HepG2 (cell line): ENCODE data around the gene LSM2. TPM values are rescaled to one million over a fixed set of nuclear protein-coding genes. Genes with fewer than 3 reads are reported as not detected.
A peak's percentile ranks its signal among the peaks of the same experiment; 100 is the strongest.

Source experiments
- ARNT2 ChIP-seq: sonication (generic); formaldehyde crosslinking; IDR thresholded peaks from 2 replicates; pipeline ENCODE4 v1.8.0; 2022; ENCODE audit warnings: mild to moderate bottlenecking, low read depth, missing genetic modification reagents, moderate library complexity
- BORCS8-MEF2B ChIP-seq: sonication (generic); formaldehyde crosslinking; IDR thresholded peaks from 2 replicates; pipeline ENCODE4 v1.8.0; 2022; ENCODE audit warnings: mild to moderate bottlenecking, missing genetic modification reagents
- CCAR2 ChIP-seq: fragments of 200-400 bp; formaldehyde crosslinking; optimal IDR thresholded peaks from 2 replicates; pipeline ENCODE3; 2018; ENCODE audit warnings: low read depth, mild to moderate bottlenecking, low read length, moderate library complexity
- HNRNPH1 ChIP-seq: fragments of 200-400 bp; formaldehyde crosslinking; optimal IDR thresholded peaks from 2 replicates; pipeline ENCODE3; 2017; ENCODE audit warnings: mild to moderate bottlenecking, low read depth, low read length
- KAT8 ChIP-seq: IDR thresholded peaks from 2 replicates; pipeline ENCODE4 v1.6.1; 2016; ENCODE audit warnings: missing genetic modification reagents, missing compliant biosample characterization
- MZF1 ChIP-seq: sonication (generic); formaldehyde crosslinking; IDR thresholded peaks from 2 replicates; pipeline ENCODE4 v1.8.1; 2023; ENCODE audit warnings: mild to moderate bottlenecking, missing genetic modification reagents, borderline replicate concordance
- NCOR1 ChIP-seq: fragments of 200-600 bp; sonication (generic); IDR thresholded peaks from 2 replicates; pipeline ENCODE4 v1.7.0; 2017; ENCODE audit warnings: antibody characterized with exemption, low read length, borderline replicate concordance
- NFIB ChIP-seq: sonication (generic); formaldehyde crosslinking; IDR thresholded peaks from 2 replicates; pipeline ENCODE4 v1.9.0; 2021; ENCODE audit warnings: missing genetic modification reagents, mild to moderate bottlenecking, borderline replicate concordance
- RORA ChIP-seq: sonication (generic); formaldehyde crosslinking; IDR thresholded peaks from 2 replicates; pipeline ENCODE4 v1.5.0; 2020; ENCODE audit warnings: mild to moderate bottlenecking, missing genetic modification reagents, moderate library complexity
- SIX1 ChIP-seq: sonication (generic); formaldehyde crosslinking; IDR thresholded peaks from 2 replicates; pipeline ENCODE4 v1.4.0; 2020; ENCODE audit warnings: missing genetic modification reagents, borderline replicate concordance
- SUZ12 ChIP-seq: fragments of 150-350 bp; IDR thresholded peaks from 2 replicates; pipeline ENCODE4 v1.6.1; 2014; ENCODE audit warnings: low read depth, low read length
- TEAD2 ChIP-seq: sonication (generic); formaldehyde crosslinking; IDR thresholded peaks from 2 replicates; pipeline ENCODE4 v1.9.0; 2021; ENCODE audit warnings: missing genetic modification reagents
- THYN1 ChIP-seq: sonication (generic); formaldehyde crosslinking; IDR thresholded peaks from 2 replicates; pipeline ENCODE4 v1.8.1; 2023; ENCODE audit warnings: low read depth, mild to moderate bottlenecking, moderate library complexity, missing genetic modification reagents, borderline replicate concordance
- ZBTB1 ChIP-seq: sonication (generic); formaldehyde crosslinking; IDR thresholded peaks from 2 replicates; pipeline ENCODE4 v1.4.0; 2020; ENCODE audit warnings: missing genetic modification reagents, borderline replicate concordance
- ZFX ChIP-seq: sonication (generic); formaldehyde crosslinking; IDR thresholded peaks from 2 replicates; pipeline ENCODE4 v1.4.0; 2020; ENCODE audit warnings: mild to moderate bottlenecking, low read depth, missing genetic modification reagents, moderate library complexity
- ZNF232 ChIP-seq: sonication (generic); formaldehyde crosslinking; IDR thresholded peaks from 2 replicates; pipeline ENCODE4 v1.4.0; 2020; ENCODE audit warnings: missing genetic modification reagents, borderline replicate concordance
- ZNF335 ChIP-seq: sonication (generic); formaldehyde crosslinking; IDR thresholded peaks from 2 replicates; pipeline ENCODE4 v1.4.0; 2020; ENCODE audit warnings: missing genetic modification reagents
- ZNF607 ChIP-seq: sonication (generic); formaldehyde crosslinking; IDR thresholded peaks from 2 replicates; pipeline ENCODE4 v1.5.1; 2020; ENCODE audit warnings: missing genetic modification reagents, mild to moderate bottlenecking, borderline replicate concordance
- polyA plus RNA-seq, 8 experiments: library from polyadenylated mRNA; depleted of rRNA in 3 of 8; stranded (reverse) in 7 of 8; unstranded in 1 of 8; fragments of >200 nt; fragmentation: Illumina TruSeq in 4 of 8; extraction: Trizol in 4 of 8; gene quantifications; 2 replicates each; pipeline versions ENCODE4 v1.2.1 to v1.2.3, GENCODE V29; 2011 to 2016; ENCODE audit warnings: low read depth in 4 of 8, missing spikeins in 1 of 8, mixed read lengths in 1 of 8; ENCODE audit not compliant: insufficient read depth in 1 of 8
- total RNA-seq, 5 experiments: library from RNA; depleted of rRNA; stranded (reverse); fragments of >200 nt; fragmentation: Illumina TruSeq; extraction: Trizol; gene quantifications; 2 replicates each; pipeline ENCODE4 v1.2.3, GENCODE V29; 2016; ENCODE audit warnings: low read depth in 1 of 5
- TF ChIP-seq, protein P1 (sequence below): IDR thresholded peaks from 2 replicates; pipeline ENCODE4 v1.6.1; 2016; ENCODE audit warnings: low read depth
- TF ChIP-seq, protein P2 (sequence below): IDR thresholded peaks from 2 replicates; pipeline ENCODE4 v1.6.1; 2016
- TF ChIP-seq, protein P3 (sequence below): sonication (generic); formaldehyde crosslinking; IDR thresholded peaks from one replicate; pipeline ENCODE4 v1.5.1; 2020; ENCODE audit warnings: mild to moderate bottlenecking, missing genetic modification reagents; ENCODE audit errors: not compliant biosample characterization

LSM2 gene
- total and polyA plus RNA-seq, 2 of the 13 experiments (the other 11 are each of a cell fraction or from before 2014, with no cell fraction given): 69.4 to 90.5 TPM

DNA sequence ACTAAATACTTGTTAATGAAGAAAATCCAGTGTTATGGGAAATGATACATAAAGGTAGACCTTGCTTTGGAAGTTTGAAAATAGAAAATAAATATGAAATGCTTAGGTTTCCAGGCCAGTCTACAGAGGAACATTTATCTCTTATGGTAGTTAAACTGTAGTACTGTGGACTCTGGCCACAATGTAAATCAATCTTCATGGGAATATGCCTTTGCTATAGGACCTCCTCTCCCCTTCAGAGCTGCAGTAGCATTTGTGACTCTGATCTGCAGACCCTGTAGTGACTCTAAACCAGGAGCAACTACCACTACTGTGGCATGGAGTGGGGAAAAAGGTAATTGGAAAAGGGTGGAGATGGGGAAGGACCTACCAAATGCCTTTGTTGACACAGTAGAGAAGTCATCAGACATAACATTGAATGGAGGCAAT, 13.1 kb upstream of the LSM2 start (continued):
- TF ChIP-seq, protein P1, sequence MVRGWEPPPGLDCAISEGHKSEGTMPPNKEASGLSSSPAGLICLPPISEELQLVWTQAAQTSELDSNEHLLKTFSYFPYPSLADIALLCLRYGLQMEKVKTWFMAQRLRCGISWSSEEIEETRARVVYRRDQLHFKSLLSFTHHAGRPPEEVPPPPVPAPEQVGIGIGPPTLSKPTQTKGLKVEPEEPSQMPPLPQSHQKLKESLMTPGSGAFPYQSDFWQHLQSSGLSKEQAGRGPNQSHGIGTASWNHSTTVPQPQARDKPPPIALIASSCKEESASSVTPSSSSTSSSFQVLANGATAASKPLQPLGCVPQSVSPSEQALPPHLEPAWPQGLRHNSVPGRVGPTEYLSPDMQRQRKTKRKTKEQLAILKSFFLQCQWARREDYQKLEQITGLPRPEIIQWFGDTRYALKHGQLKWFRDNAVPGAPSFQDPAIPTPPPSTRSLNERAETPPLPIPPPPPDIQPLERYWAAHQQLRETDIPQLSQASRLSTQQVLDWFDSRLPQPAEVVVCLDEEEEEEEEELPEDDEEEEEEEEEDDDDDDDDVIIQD: 0 out of 2 replicates have a peak, but pooled peaks have one; percentile 7
- TF ChIP-seq SUZ12 (no peak), TEAD2 (CRISPR knock-in tag) (no peak), NFIB (CRISPR knock-in tag) (no peak), SIX1 (CRISPR knock-in tag) (peak; percentile 61; the same call in 1 of the 2 replicates), MZF1 (CRISPR knock-in tag) (no peak), THYN1 (CRISPR knock-in tag) (no peak), ZNF607 (CRISPR knock-in tag) (no peak), RORA (no peak), CCAR2 (no peak), NCOR1 (no peak), ZFX (CRISPR knock-in tag) (no peak), HNRNPH1 (no peak), ZNF335 (CRISPR knock-in tag) (peak; percentile 17), BORCS8-MEF2B (CRISPR knock-in tag) (no peak), KAT8 (CRISPR knock-in tag) (no peak), ARNT2 (CRISPR knock-in tag) (no peak), ZNF232 (CRISPR knock-in tag) (no peak), ZBTB1 (CRISPR knock-in tag) (no peak)
- TF ChIP-seq, protein P2, sequence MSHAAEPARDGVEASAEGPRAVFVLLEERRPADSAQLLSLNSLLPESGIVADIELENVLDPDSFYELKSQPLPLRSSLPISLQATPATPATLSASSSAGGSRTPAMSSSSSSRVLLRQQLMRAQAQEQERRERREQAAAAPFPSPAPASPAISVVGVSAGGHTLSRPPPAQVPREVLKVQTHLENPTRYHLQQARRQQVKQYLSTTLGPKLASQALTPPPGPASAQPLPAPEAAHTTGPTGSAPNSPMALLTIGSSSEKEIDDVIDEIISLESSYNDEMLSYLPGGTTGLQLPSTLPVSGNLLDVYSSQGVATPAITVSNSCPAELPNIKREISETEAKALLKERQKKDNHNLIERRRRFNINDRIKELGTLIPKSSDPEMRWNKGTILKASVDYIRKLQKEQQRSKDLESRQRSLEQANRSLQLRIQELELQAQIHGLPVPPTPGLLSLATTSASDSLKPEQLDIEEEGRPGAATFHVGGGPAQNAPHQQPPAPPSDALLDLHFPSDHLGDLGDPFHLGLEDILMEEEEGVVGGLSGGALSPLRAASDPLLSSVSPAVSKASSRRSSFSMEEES (CRISPR knock-in tag): no peak
- TF ChIP-seq, protein P3, sequence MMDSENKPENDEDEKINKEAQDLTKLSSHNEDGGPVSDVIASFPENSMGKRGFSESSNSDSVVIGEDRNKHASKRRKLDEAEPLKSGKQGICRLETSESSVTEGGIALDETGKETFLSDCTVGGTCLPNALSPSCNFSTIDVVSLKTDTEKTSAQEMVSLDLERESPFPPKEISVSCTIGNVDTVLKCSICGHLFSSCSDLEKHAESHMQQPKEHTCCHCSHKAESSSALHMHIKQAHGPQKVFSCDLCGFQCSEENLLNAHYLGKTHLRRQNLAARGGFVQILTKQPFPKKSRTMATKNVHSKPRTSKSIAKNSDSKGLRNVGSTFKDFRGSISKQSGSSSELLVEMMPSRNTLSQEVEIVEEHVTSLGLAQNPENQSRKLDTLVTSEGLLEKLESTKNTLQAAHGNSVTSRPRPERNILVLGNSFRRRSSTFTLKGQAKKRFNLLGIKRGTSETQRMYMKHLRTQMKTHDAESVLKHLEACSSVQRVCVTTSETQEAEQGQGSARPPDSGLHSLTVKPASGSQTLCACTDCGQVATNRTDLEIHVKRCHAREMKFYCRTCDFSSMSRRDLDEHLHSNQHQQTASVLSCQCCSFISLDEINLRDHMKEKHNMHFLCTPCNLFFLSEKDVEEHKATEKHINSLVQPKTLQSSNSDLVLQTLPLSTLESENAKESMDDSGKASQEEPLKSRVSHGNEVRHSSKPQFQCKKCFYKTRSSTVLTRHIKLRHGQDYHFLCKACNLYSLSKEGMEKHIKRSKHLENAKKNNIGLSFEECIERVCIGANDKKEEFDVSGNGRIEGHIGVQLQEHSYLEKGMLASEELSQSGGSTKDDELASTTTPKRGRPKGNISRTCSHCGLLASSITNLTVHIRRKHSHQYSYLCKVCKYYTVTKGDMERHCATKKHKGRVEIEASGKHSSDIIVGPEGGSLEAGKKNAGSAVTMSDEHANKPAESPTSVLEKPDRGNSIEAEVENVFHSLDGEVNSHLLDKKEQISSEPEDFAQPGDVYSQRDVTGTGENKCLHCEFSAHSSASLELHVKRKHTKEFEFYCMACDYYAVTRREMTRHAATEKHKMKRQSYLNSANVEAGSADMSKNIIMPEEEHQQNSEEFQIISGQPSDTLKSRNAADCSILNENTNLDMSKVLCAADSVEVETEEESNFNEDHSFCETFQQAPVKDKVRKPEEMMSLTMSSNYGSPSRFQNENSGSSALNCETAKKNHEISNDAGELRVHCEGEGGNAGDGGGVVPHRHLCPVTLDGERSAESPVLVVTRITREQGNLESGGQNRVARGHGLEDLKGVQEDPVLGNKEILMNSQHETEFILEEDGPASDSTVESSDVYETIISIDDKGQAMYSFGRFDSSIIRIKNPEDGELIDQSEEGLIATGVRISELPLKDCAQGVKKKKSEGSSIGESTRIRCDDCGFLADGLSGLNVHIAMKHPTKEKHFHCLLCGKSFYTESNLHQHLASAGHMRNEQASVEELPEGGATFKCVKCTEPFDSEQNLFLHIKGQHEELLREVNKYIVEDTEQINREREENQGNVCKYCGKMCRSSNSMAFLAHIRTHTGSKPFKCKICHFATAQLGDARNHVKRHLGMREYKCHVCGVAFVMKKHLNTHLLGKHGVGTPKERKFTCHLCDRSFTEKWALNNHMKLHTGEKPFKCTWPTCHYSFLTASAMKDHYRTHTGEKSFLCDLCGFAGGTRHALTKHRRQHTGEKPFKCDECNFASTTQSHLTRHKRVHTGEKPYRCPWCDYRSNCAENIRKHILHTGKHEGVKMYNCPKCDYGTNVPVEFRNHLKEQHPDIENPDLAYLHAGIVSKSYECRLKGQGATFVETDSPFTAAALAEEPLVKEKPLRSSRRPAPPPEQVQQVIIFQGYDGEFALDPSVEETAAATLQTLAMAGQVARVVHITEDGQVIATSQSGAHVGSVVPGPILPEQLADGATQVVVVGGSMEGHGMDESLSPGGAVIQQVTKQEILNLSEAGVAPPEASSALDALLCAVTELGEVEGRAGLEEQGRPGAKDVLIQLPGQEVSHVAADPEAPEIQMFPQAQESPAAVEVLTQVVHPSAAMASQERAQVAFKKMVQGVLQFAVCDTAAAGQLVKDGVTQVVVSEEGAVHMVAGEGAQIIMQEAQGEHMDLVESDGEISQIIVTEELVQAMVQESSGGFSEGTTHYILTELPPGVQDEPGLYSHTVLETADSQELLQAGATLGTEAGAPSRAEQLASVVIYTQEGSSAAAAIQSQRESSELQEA (CRISPR knock-in tag): no peak
